GM18517 (cell line): Measurements from ENCODE around the gene CTNNBIP1.

Source experiments
- ATAC-seq: cut with Tn5 transposase; IDR thresholded peaks from one replicate; pipeline ENCODE4 v1.9.1; 2021; ENCODE audit warnings: mild to moderate bottlenecking, moderate library complexity; ENCODE audit not compliant: unreplicated experiment

Gene CTNNBIP1

GRCh38 chr1:9881838-9882249 lies 28.2 kb downstream of the CTNNBIP1 start:
- ATAC-seq = no peak

GRCh38 chr1:9878404-9878803 lies 31.7 kb downstream of the CTNNBIP1 start:
- no peak for ATAC-seq

GRCh38 chr1:9877962-9878361 lies 32.1 kb downstream of the CTNNBIP1 start:
- no peak for ATAC-seq

- ATAC-seq = no peak
These were observed 34.5 kb downstream of the CTNNBIP1 start for GRCh38 chr1:9875636-9876000.

DNA sequence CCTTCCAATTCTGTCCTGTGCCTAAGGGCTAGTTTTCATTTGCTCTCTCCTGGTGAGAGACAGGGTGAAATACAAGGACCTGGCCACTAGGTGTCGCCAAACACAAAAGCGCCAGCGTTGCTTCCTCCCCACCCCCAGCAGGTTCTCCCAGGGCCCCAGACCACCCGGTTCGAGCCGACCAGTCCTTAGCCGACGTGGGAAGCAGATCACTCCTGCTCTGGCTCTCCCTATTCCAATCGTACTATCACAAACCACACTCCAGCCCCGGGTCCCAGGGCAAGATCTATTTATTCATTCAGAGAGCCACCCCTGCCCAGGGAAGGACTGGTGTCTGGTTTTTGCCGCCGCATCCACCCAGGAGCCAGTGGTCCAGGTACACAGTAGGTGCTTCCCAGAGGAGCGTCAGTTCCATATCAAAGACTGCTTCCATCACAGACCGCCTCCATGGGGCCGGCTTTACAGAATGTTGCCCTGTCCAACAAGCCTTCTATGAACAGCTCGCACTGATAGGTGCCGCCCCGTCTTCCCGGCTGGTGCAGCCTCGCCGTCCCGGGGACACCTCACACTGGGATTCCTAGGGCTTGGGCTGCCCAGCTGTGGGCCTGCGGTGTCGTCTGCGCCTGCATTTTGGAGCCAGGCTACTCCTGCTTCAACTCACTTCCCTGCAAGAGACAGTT lies 35.0 kb downstream of the CTNNBIP1 start:
- no peak for ATAC-seq

GRCh38 chr1:9874412-9874811 lies 35.7 kb downstream of the CTNNBIP1 start:
- no peak for ATAC-seq

DNA sequence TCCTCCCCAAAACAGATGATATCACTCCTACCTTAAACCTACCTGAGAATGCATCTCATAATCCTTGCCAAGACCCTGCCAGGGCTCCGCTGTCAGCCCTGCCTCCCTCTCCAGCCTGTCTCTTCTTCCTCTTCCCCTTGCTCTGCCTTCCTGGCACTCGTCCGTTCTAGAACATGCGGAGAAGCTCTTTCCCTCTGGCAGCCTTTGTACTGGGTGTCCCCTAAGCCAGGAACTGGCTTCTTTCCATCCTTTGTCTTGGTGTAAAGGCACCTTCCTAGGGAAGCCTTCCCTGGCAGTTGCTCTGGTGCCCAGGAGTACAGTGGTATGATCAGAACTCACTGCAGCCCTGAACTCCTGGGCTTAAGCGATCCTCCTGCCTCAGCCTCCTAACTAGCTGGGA lies 36.1 kb downstream of the CTNNBIP1 start:
- ATAC-seq = no peak

DNA sequence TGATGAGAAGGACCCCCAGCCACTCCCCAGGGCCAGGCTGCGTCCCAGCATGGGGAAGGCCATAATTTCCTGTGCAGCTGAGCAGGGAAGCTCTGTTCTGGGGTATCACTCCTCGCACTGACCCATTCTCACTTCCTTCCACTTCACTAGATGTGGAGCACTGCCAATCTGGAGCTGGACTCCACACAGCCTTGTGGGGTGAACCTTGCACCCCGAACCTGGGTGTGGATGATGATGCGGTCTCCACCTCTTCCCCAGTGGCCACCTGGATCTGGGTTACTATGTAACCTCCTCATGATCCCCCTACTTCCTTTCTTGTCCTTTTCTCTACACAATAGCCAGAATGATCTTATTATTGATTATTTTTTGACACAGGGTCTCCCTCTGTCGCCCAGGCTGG lies 36.7 kb downstream of the CTNNBIP1 start:
- no peak for ATAC-seq

DNA sequence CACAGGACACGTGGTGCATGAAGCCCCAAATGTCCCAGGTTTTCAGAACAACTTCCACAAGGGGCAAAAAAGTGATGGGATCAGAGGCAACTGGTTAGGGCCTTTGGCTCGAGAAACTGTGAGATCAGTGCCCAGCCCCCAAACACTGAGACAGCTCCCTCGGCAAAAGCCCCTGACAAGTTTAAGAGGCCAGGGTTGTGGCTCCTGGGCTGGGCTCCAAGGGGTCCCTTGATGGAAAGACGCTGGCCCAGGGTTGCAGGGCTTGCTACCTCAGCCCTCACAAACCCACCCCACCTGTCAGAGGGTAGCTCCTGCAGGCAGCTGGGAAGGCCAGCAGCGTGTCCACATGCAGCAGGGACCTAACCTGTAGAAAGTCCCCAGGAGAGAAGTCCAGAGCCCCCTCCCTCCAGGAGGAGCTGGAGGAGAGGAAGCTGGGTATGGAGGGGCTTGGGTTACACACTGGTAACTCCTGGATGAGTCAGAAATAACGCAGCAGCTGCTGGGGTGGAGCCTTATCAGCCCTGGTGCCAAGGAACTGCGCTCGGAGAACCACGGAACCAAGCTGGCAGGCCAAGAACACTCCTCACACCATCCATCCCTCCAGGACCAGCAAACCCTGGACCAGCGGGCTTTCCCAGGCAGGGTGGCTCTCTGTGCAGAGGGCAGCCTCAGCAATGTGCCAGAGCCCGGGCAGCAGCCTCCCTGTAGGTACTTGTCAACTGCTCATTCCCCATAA lies 37.5 kb downstream of the CTNNBIP1 start:
- no peak for ATAC-seq

GRCh38 chr1:9871707-9872425 lies 38.2 kb downstream of the CTNNBIP1 start:
- ATAC-seq = no peak

DNA sequence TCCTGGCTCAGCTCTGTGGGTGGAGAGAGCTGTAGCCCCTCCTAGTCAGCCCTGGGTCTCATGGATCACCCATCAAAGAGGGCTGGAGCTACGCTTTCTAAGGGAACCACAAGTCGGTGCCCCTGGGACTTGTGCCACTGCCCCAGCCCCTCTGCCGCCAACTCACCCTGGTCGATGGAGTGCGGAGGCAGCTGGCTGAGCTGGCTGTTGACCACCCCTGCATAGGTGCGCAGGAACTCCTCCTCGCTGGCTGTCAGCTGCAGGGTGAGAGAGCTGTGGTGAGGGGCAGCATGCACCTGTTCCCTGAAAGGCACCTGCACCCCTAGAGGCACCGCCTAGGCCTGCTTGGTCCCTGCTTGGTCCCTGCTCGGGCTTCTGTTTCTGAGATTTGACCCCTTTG lies 39.0 kb downstream of the CTNNBIP1 start:
- no peak for ATAC-seq

GRCh38 chr1:9870572-9870971 lies 39.5 kb downstream of the CTNNBIP1 start:
- no peak for ATAC-seq

DNA sequence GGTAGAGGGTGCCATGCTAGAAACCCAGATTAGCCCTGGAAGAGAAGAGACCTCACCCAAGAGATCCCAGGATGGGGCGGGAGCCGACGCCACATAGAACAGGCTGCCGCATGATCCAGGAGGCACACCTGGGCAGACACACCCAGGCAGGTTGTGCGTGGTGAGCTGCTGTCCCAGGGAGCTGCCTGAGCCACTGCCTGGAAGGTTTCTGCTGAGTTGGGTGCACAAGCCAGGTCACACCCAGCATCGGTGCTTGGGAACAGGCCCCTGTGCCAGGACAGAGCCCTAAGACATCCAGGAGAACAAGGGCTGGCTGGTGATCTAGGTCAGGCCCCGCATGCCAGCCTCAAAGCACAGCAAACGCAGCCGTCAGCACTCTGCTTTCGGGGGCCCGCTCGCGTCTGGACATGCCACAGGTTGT lies 40.2 kb downstream of the CTNNBIP1 start:
- no peak for ATAC-seq

GRCh38 chr1:9868244-9868590 lies 41.9 kb downstream of the CTNNBIP1 start:
- ATAC-seq = no peak

GRCh38 chr1:9867408-9868243 lies 42.4 kb downstream of the CTNNBIP1 start:
- ATAC-seq = no peak

DNA sequence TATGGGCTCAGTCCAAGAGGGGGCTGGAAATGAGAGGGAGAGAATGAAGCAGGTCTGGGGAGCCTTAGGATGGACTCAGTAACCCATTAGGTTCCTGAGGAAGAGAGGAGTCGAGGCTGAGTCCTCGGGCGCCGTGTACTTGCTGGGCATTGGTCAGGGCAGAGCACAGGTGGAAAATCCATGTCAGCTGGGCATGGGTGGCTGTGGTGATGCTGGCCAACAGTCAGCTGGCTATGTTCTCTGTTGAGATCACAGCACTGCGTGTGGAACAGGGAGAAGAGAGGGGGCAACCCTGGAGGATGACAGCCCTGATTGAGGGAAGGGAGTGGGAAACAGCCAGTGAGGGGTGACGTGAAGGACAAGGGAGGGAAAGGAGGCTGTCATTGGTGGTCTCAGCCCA lies 43.2 kb downstream of the CTNNBIP1 start:
- ATAC-seq = no peak

GRCh38 chr1:9865724-9866123 lies 44.3 kb downstream of the CTNNBIP1 start:
- ATAC-seq = no peak

DNA sequence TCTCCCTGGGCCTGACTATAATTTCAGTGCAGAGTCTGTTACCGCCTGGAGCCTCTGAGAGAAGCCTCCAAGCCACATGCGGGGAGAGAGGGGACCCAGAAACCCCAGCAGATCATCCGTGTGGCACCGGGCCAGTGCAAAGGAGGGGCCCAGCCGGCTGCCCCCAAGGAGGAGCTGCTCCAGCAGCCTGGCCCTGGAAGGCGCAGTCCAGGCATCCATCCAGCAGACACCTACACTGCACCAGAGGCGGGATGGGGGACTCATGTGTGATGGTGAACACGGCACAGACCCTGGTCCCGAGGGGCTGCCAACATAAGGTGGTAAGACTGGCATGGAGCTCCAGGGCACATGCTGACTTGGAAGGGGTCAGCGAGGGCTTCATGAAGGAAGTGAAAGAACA lies 46.7 kb downstream of the CTNNBIP1 start:
- ATAC-seq = no peak

GRCh38 chr1:9861360-9861759 lies 48.7 kb downstream of the CTNNBIP1 start:
- ATAC-seq = no peak

DNA sequence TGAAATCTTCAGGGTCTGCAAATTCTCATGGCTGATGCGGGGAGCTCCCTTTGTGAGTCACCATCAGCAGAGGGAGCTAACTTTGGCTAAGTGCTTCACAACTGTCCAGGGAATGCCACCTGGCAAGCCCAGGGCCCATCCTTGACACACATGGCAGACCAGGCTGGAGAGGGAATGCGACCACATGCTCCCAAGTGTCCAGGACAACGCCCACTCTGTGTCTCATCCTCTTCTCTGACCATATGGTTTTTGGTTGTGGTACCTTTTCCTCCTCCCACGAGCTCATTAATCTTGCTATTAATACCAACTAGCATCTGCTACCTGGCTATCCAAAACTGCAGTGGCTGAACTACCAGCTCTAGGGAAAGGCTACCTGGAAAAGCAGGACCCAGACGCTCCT lies 49.2 kb downstream of the CTNNBIP1 start:
- no peak for ATAC-seq

DNA sequence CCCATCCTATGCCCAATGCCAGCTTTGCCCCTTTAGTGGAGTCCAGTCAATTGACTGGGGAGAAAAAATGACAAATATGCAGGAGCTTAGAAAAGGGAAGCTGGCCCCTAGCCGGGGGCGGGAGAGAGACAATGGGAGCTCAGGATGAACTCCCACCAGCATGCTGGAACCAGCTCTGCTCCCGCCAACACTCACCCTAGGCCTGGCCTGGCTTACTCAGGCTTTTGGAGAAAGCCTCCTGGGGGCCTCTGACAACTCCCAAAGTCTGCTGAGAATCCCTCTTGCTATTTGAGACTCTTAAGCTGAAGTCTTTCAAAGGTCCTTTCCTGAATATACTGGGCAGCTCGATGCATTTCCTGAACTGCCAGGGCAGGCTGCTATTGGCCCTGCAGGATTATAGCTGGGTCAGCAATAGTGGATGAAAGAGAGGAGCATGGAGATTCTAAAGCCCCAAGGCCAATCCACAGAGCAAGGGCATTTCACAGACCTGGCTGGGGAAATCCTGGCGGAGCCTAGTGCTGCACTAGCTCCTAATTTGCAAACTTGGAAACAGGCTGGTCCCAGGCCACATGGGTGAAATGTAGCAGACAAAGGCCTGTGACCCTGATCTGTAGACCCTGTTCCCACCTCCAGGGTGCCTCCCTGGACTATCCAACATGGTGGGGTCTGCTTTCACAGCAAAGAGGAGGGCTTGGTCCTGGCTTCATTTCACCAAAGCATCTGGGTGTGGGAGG lies 50.6 kb downstream of the CTNNBIP1 start:
- no peak for ATAC-seq
